ENCODE results near the gene ECPAS. TPM values are rescaled to one million over a fixed set of nuclear protein-coding genes. Genes with fewer than 3 reads are reported as not detected.

The ECPAS gene
- total and polyA plus RNA-seq, 7 donors: 17.4 to 92.8 (median 61.4) TPM

Small RNAs within 50 kb of the gene (small RNA-seq; reads per million reads assigned to genes)
- gene RNA5SP294: 0 reads per million in 3 donors

Other genes with a start within 250 kb of the ECPAS start
- not detected for gene OR2K2, start 154.2 kb downstream of the ECPAS start, total RNA-seq
- gene OR2K2, start 154.2 kb downstream of the ECPAS start, polyA plus RNA-seq: not detected
- gene ZNF483, start 40.8 kb upstream of the ECPAS start, total RNA-seq: 10 to 100 TPM; 19.7 to 22.7 (median 21.3) TPM
- gene ZNF483, start 40.8 kb upstream of the ECPAS start, polyA plus RNA-seq: under 1 TPM in 2 of 3 donors, not detected in 1; 0.23 to 0.77 TPM
- 10 to 100 TPM; 19.7 to 61.1 (median 41.9) TPM for gene PTGR1, start 115.3 kb upstream of the ECPAS start, total RNA-seq
- gene PTGR1, start 115.3 kb upstream of the ECPAS start, polyA plus RNA-seq: 10 to 100 TPM; 26.9 to 59.6 (median 46.2) TPM
- 10 to 100 TPM in 1 of 4 donors, 1 to 10 TPM in 3; 7.4 to 11.5 (median 9.1) TPM for gene DNAJC25, start 147.0 kb upstream of the ECPAS start, total RNA-seq
- 1 to 10 TPM; 1.8 to 5.7 (median 3.5) TPM for gene DNAJC25, start 147.0 kb upstream of the ECPAS start, polyA plus RNA-seq
- gene GNG10, start 177.2 kb upstream of the ECPAS start, total RNA-seq: 100 to 1,000 TPM in 1 of 4 donors, 10 to 100 TPM in 3; 61.0 to 104 (median 79.9) TPM
- gene GNG10, start 177.2 kb upstream of the ECPAS start, polyA plus RNA-seq: 10 to 100 TPM; 32.3 to 76.3 (median 55.9) TPM